Activated T-cell treated with anti-CD3 and anti-CD28 coated beads, Interleukin-2, amount 50 U/mL, for 24 hours (primary cell): ENCODE measurements around the gene NOTCH2.
A peak's percentile ranks its signal among the peaks of the same experiment; 100 is the strongest.

Experiments
- DNase-seq: peaks from one replicate; pipeline ENCODE4 v3.0.0-alpha.2; 2020
- H3K27ac Mint-ChIP-seq: 2 replicates; pipeline ENCODE4 v1.8.0; 2020; ENCODE audit warnings: mild to moderate bottlenecking, mixed read lengths
- H3K27me3 Mint-ChIP-seq: 2 replicates; pipeline ENCODE4 v1.8.0; 2020; ENCODE audit warnings: mixed read lengths
- H3K36me3 Mint-ChIP-seq: 2 replicates; pipeline ENCODE4 v1.8.0; 2020; ENCODE audit warnings: low read depth, mixed read lengths
- H3K4me1 Mint-ChIP-seq: 2 replicates; pipeline ENCODE4 v1.8.0; 2020; ENCODE audit warnings: low read depth, mixed read lengths
- H3K4me3 Mint-ChIP-seq: 2 replicates; pipeline ENCODE4 v1.8.0; 2020; ENCODE audit warnings: mild to moderate bottlenecking, moderate library complexity, mixed read lengths
- H3K9me3 Mint-ChIP-seq: 2 replicates; pipeline ENCODE4 v1.8.0; 2020; ENCODE audit warnings: mixed read lengths

NOTCH2 gene

DNA sequence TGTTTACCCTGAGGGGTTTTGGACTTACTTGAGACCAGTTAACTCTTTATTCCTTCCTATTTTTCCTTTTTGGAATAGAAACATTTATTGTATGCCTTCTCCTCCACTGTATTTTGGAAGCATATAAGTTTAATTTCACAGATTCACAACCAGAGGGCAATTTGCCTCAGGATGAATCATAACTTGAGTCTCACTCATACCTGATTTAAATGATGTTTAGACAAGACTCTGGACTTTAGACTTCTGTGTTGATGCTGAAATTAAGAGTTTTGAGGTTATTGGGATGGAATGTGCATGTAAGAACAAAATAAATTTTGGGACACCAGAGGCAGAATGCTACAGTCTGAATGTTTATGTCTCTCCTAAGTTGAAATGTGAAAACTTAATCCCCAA is 166.0 kb downstream of the NOTCH2 start:
- H3K36me3 Mint-ChIP-seq: no peaks in the 10 kb centered on the region
- H3K27ac Mint-ChIP-seq: no peak overlapping the region
- H3K4me3 Mint-ChIP-seq: no peak overlapping the region
- no peaks in the 10 kb centered on the region for H3K4me1 Mint-ChIP-seq
- peaks cover 11% of the 10 kb centered on the region for H3K27me3 Mint-ChIP-seq
- DNase-seq: no peak
- peaks cover 6% of the 10 kb centered on the region for H3K9me3 Mint-ChIP-seq

DNA sequence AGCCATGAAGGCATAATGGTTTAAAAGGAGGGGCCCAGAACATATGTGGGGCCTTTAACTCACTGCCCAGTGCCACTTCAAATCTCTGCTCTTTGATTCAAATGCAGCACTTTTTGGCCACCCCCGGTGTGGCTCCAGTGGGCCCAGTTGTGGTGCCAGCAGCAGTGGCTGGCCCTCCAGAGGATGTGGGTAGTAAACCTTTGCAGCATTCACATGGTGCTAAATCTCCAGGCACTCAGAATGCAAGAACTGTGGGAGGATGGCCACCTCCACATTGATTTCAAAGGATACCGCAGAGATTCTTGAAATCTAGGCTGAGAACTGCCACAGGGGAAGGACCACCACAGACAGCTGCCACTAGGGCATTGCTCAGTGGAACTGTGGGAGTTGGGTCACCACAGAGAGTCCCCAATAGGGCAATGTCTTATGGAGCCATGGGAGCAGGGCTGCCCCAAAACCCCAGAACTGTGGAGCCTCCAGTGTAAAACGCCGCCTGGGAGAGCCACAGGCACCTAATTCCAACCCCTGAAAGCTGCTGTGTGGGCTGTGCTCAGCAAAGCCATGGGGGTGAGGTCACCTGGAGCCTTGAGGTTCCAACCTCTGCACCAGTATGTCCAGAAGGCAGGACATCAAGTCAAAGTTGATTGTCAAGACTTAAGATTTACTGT is 166.6 kb downstream of the NOTCH2 start:
- Mint-ChIP-seq H3K27me3 (peaks cover 11% of the 10 kb centered on the region), H3K27ac (no peak overlapping the region), H3K36me3 (no peaks in the 10 kb centered on the region), H3K9me3 (peaks cover 6% of the 10 kb centered on the region), H3K4me3 (no peak overlapping the region), H3K4me1 (no peaks in the 10 kb centered on the region)
- DNase-seq: no peak

DNA sequence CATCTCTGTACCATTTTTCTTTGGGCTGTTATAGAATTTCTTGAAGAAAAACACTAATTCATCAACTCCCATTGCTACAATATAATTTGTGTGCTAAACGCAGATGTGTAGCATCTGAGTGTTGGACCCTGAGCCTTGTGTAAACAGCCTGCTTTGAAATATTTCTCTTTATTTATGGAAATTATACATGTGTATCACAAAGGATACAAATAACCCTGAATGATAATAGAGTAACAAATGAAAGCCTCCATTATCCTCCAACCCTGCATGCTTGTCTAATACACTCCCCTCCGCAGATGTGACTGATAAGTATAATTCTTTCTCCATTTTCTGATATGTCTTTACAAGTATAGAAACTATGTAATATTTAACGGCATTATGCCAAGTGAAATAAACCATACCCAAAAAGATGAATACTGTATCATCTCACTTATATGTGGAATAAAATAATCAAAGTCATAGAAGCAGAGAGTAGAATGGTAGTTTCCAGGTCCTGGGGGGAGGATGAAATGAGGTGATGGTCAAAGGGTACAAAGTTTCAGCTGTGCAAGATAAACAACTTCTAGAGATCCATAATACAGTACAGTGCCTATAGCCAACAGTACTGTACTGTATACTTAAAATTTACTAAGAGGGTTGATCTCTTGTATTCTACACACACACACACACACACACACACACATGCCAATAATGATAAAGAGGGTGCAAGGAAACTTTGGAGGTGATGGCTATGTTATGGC is 170.3 kb downstream of the NOTCH2 start:
- no peak overlapping the region for H3K4me3 Mint-ChIP-seq
- no peaks in the 10 kb centered on the region for H3K4me1 Mint-ChIP-seq
- H3K27ac Mint-ChIP-seq: no peak overlapping the region
- DNase-seq: no peak
- peaks cover 18% of the 10 kb centered on the region for H3K27me3 Mint-ChIP-seq
- no peaks in the 10 kb centered on the region for H3K36me3 Mint-ChIP-seq
- H3K9me3 Mint-ChIP-seq: no peaks in the 10 kb centered on the region

DNA sequence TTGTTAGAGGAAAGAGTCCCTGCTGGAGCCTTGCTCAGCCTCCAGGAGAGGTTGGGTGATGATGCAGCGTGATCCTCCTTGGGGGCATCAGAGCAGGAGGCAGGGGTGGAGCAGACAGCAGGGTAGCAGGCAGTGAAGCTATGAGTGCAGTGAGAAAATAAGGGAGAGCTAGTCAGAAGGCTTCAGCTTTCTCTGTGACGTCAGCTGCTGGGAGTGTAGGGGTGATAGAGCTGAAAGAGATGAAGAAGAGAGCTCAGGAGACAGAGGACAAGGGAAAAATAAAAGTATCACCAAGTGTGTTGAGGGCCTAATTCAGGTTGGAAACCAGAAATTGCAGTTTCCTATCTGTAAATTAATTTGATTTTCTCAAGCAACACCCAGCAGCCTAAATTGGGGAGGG is 170.9 kb downstream of the NOTCH2 start:
- H3K27ac Mint-ChIP-seq: no peak overlapping the region
- DNase-seq: no peak
- H3K27me3 Mint-ChIP-seq: peaks cover 18% of the 10 kb centered on the region
- H3K36me3 Mint-ChIP-seq: no peaks in the 10 kb centered on the region
- H3K4me3 Mint-ChIP-seq: no peak overlapping the region
- H3K4me1 Mint-ChIP-seq: peaks cover 4% of the 10 kb centered on the region
- no peaks in the 10 kb centered on the region for H3K9me3 Mint-ChIP-seq

DNA sequence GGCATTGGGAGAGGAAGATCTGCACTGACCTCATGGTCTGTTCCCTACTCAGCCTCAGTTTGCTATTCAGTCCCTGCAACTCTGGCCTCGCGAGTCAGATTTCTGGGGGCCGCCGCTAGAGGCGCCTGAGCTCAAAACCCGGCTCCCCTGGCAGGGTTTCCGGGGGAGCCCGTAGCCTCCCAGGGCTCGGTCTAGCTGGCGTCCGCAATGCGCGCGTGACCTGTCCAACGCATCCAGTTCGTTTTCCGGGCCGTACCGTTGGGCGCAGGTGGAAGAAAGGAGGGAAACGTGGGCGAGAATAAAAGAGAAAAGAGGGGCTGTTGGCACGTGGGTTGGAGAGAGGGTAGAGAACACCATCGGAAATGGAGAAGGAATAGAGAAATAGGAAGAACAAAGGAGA is 173.2 kb downstream of the NOTCH2 start, which contains the start of gene ADAM30:
Gene ADAM30 (minus strand): TSS at position 213 of the 400 bp plus-strand sequence. CDS start 179 bp downstream, at position 34.
- Mint-ChIP-seq H3K27me3 (peaks cover 19% of the 10 kb centered on the region), H3K4me1 (peaks cover 11% of the 10 kb centered on the region), H3K9me3 (no peaks in the 10 kb centered on the region), H3K4me3 (no peak within 1 kb of the TSS), H3K36me3 (no peaks in the 10 kb centered on the region), H3K27ac (no peak within 1 kb of the TSS)
- DNase-seq: no peak

DNA sequence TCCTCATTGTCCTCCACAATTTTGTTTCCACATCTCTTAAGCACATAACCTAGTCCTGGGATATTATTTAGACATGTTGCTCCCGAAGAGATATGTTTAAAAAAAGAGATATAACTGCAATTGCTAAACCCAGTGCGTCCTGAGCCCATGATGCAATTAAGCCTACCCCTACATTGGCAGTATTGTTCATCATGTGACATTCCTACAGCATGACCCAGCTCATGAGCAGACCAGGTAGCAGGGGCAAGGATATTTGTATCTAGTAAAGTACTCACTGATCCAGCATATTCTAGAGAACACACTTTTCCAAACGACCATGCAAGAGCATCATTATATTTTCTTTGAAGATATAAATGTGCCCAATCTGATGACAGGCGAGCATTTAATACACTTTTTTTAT is 174.4 kb downstream of the NOTCH2 start:
- Mint-ChIP-seq H3K27ac (no peak overlapping the region), H3K27me3 (peaks cover 22% of the 10 kb centered on the region), H3K9me3 (no peaks in the 10 kb centered on the region), H3K4me3 (no peak overlapping the region), H3K36me3 (no peaks in the 10 kb centered on the region), H3K4me1 (peaks cover 11% of the 10 kb centered on the region)
- DNase-seq: no peak

DNA sequence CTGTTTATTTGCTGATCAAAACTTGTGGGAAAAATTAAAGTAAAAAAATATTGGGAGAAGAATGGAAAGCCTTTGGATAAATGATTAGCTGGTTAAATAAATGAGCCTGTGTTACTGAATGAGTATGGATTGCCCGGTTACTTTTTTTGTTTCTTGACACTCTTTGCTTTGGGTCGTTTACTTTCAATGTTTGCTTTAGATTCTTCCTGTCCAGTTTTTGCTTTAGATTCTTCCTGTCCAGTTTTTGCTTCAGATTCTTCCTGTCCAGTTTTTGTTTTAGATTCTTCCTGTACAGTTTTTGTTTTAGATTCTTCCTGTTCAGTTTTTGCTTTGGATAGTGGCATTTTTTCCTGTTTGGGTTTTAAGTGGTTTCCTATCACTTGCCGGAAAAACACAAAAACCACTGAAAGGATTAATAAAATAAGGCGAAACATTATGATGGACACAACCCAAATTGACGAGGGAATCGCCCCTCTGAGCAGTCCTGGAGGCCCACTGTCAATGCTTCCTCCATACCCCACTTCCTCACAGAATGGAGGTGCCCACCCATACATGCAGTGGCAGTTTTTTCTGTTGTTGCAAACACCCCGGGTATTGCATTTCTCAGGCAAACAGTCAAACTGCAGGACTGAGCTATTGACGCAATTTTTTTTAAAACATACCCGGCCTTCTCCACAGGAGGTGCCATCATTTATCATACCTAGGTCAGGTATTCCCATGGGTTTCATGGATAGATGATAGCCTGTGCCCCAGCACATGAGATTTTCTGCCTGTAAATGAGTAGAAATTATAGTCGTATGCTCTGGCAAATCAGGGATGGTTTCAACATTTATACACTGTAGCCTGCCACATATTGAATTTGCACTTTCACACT is 175.4 kb downstream of the NOTCH2 start:
- Mint-ChIP-seq H3K36me3 (no peaks in the 10 kb centered on the region), H3K4me3 (no peak overlapping the region)

DNA sequence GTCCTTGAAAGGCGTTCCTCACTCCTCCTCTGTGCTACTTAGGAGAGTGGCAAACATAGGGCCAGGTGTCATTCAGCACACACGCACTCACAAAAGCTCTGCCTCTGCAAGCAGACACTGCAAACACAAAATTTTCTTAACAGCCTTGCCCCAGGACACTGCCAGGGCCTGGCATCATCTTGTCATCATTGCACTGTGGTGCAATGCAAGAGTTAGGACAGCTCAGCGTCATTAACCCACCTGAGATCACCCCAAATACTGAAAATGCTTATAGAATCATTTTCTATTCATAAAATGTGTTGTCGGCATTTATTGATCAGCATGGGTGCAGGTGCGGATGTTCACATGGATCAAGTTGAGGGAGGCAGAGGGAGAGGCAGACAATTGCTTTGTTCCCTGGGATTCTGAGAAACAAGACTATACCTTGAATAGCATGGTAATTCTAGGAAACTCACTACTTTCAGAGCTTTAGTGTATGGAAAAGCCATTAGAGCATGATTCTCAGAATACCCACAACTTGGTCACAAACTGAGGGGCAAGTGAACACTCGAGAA is 176.1 kb downstream of the NOTCH2 start:
- H3K36me3 Mint-ChIP-seq: no peaks in the 10 kb centered on the region

More for the DNA sequence above, 175.4 kb downstream of the NOTCH2 start:
- Mint-ChIP-seq H3K9me3 (peaks cover under 1% of the 10 kb centered on the region), H3K4me1 (peaks cover 11% of the 10 kb centered on the region), H3K27ac (no peak overlapping the region), H3K27me3 (peaks cover 23% of the 10 kb centered on the region)
- no peak for DNase-seq

DNA sequence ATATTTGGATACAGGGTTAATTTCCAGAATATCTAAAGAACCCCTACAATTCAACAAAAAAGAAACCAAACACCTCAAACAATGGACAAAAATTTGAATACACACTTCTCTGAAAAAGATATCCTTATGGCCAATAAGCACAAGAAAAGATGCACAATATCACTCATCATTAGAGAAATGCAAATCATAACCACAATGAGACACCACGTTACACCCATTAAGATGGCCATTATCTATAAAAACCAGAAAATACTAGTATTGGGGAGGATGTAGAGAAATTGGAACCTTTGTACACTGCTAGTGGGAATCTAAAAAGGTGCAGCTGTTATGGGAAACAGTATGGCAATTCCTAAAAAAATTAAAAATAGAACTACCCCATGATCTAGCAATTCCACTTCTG is 178.1 kb downstream of the NOTCH2 start:
- H3K27me3 Mint-ChIP-seq: peaks cover 25% of the 10 kb centered on the region
- DNase-seq: no peak

More for the DNA sequence above, 176.1 kb downstream of the NOTCH2 start:
- Mint-ChIP-seq H3K4me3 (no peak overlapping the region), H3K4me1 (peaks cover 11% of the 10 kb centered on the region), H3K27ac (no peak overlapping the region), H3K27me3 (peaks cover 27% of the 10 kb centered on the region), H3K9me3 (peaks cover 8% of the 10 kb centered on the region)
- no peak for DNase-seq

DNA sequence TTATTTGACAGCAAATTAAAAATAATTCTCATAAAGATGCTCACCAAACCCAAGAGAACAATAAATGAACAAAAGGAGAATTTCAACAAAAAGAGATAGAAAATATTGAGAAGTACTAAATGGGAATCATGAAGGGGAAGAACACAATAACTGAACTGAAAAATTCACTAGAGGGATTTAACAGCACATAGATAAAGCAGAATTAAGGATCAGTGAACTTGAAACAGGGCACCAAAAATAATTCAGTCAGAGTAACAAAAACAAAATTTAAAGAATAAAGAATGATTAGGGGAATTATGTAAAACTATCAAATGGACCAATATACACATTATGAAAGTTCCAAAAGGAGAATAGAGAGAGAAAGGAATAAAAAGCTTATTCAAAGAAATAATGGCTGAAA is 181.0 kb downstream of the NOTCH2 start:
- Mint-ChIP-seq H3K4me1 (peaks cover 6% of the 10 kb centered on the region), H3K36me3 (no peaks in the 10 kb centered on the region), H3K9me3 (peaks cover 10% of the 10 kb centered on the region)

More for the DNA sequence above, 178.1 kb downstream of the NOTCH2 start:
- H3K27ac Mint-ChIP-seq: no peak overlapping the region
- H3K4me3 Mint-ChIP-seq: no peak overlapping the region
- H3K36me3 Mint-ChIP-seq: no peaks in the 10 kb centered on the region
- peaks cover 11% of the 10 kb centered on the region for H3K4me1 Mint-ChIP-seq
- H3K9me3 Mint-ChIP-seq: peaks cover 10% of the 10 kb centered on the region

DNA sequence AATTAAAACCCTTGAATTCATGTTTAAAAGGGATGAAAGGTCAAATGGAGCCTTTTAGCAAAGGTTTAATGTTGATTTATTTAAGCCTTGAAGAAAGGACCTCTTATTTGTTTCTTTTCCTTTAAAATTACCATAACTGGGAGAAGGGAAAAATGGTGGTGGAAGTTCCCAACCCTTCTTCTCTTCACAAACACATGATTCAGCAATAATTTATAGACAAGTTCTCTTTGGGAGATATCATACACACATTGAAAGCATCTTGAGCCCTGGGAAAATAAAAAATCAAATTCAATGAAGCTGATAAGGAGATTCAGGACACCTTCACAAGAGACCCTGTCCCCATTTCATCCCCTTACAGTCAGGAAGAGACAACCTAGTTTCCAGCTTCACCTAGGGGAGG is 182.0 kb downstream of the NOTCH2 start:
- DNase-seq: no peak
- no peaks in the 10 kb centered on the region for H3K36me3 Mint-ChIP-seq
- H3K4me3 Mint-ChIP-seq: no peak overlapping the region

More for the DNA sequence above, 181.0 kb downstream of the NOTCH2 start:
- H3K27me3 Mint-ChIP-seq: peaks cover 25% of the 10 kb centered on the region
- H3K27ac Mint-ChIP-seq: no peak overlapping the region
- H3K4me3 Mint-ChIP-seq: no peak overlapping the region
- no peak for DNase-seq

DNA sequence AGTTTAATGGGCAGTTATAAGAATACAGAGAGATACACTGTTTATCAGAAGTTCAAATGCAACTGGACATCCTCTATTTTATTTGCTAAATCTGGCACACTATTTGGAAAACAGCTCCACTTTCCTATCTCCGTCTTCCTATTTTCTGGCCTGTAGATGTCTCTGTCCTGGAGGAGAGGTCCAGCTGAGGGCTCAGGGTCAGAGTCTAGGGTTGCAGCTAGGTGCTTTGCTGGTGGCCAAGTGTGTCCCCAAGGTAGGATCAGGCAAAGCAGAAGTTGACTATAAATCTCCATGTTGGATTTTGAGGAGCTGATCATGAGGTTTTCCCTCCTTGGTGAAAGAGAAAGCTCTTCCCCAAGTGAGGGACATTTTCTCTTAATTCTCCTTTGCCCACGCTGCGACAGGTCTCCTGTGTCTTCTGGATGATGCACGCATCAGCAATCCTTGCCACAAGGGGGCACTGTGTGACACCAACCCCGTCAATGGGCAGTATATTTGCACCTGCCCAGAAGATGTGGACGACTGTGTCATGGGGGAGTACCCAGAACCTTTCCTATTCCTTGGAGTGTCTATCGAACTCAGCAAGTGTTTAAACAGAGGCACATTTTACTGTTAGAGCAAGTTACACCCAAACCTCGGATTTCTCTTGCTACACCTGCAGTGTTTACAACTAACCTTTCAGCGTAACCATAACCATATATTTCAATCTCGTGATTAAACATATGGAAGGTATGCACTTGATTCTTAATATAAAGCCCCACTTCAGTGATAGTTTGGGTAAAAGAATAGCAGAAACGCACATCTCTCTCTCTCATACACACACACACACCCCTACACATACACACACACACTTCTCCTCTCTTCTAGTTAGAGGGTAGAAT is 183.3 kb downstream of the NOTCH2 start:
- no peak overlapping the region for H3K4me3 Mint-ChIP-seq
- peak; percentile 66 for DNase-seq
- no peaks in the 10 kb centered on the region for H3K4me1 Mint-ChIP-seq
- peaks cover 10% of the 10 kb centered on the region for H3K9me3 Mint-ChIP-seq
- no peaks in the 10 kb centered on the region for H3K36me3 Mint-ChIP-seq
- H3K27ac Mint-ChIP-seq: no peak overlapping the region
- H3K27me3 Mint-ChIP-seq: peaks cover 22% of the 10 kb centered on the region

More for the DNA sequence above, 182.0 kb downstream of the NOTCH2 start:
- Mint-ChIP-seq H3K4me1 (no peaks in the 10 kb centered on the region), H3K9me3 (peaks cover 10% of the 10 kb centered on the region), H3K27me3 (peaks cover 25% of the 10 kb centered on the region), H3K27ac (no peak overlapping the region)

DNA sequence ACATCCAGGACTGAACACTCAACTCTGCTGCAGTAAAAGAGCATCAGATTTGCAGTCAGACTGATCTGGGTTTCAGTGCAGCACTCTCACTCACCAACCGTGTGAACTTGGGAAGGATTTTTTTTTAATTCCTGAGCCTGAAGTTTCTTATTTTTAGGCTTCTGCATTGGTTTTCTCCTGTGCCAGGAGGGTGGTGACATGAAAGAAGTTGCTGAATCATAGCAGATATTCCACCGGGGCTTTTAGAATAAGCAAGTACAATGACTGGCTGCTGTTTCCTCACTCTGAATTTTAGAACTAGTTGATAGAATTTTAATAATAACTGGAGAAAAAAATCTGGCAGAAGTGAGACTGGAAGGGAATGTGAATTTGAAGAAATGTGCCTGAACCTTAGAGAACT is 184.8 kb downstream of the NOTCH2 start:
- no peak overlapping the region for H3K27ac Mint-ChIP-seq
- no peak overlapping the region for H3K4me3 Mint-ChIP-seq
- H3K36me3 Mint-ChIP-seq: no peaks in the 10 kb centered on the region
- H3K27me3 Mint-ChIP-seq: peaks cover 30% of the 10 kb centered on the region
- H3K9me3 Mint-ChIP-seq: peaks cover 10% of the 10 kb centered on the region
- no peaks in the 10 kb centered on the region for H3K4me1 Mint-ChIP-seq
- no peak for DNase-seq
